ENCODE results near the gene LURAP1L.

LURAP1L gene

DNA sequence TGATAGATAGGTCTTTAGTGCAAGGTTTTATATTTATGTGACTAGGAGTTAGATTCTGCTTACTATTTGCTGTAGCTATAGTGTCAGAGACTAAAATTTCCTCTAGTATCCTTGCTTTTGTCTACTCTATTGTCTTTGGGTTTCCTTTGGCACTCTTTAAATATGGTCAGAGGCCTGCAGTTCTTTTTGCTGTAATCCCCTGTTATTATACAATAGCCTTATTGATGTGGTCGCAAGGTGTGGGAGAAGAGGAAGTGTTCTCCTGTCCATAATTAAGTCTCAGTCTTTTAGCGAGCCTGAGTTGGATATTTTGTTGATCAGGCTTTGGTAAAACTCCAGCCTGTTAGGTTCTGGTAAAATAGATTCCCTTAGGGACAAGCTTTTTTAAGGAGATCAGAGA is 34.9 kb downstream of the LURAP1L start:
- no peak overlapping the region for H3K27ac ChIP-seq (ENCODE audit: low read length)
- no peaks in the 10 kb centered on the region for H3K27me3 ChIP-seq (ENCODE audit: low read depth, low read length)
- H3K4me1 ChIP-seq (ENCODE audit: low read length): peaks cover 7% of the 10 kb centered on the region
- H3K4me2 ChIP-seq (ENCODE audit: low read length): no peak overlapping the region
- TF ChIP-seq, protein P1, sequence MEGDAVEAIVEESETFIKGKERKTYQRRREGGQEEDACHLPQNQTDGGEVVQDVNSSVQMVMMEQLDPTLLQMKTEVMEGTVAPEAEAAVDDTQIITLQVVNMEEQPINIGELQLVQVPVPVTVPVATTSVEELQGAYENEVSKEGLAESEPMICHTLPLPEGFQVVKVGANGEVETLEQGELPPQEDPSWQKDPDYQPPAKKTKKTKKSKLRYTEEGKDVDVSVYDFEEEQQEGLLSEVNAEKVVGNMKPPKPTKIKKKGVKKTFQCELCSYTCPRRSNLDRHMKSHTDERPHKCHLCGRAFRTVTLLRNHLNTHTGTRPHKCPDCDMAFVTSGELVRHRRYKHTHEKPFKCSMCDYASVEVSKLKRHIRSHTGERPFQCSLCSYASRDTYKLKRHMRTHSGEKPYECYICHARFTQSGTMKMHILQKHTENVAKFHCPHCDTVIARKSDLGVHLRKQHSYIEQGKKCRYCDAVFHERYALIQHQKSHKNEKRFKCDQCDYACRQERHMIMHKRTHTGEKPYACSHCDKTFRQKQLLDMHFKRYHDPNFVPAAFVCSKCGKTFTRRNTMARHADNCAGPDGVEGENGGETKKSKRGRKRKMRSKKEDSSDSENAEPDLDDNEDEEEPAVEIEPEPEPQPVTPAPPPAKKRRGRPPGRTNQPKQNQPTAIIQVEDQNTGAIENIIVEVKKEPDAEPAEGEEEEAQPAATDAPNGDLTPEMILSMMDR (IDR thresholded peaks at IDR 0.05; ENCODE audit: low read depth, low read length): no peak
- no peak for TF ChIP-seq EZH2phosphoT487 (IDR thresholded peaks at IDR 0.05; ENCODE audit: low read depth)
- no peak overlapping the region for H3K4me3 ChIP-seq (ENCODE audit: low read length)
- H2AFZ ChIP-seq (ENCODE audit: low read depth, low read length): no peak overlapping the region
- no peaks in the 10 kb centered on the region for H3K36me3 ChIP-seq (replicated peaks; ENCODE audit: low read depth, low read length)
- no peaks in the 10 kb centered on the region for H4K20me1 ChIP-seq (ENCODE audit: insufficient read depth, low read length)
- no peaks in the 10 kb centered on the region for H3K79me2 ChIP-seq (ENCODE audit: low read length)
- H3K9ac ChIP-seq (ENCODE audit: low read length): no peak overlapping the region
- no peaks in the 10 kb centered on the region for H3K9me3 ChIP-seq (ENCODE audit: insufficient read depth, low read length)

DNA sequence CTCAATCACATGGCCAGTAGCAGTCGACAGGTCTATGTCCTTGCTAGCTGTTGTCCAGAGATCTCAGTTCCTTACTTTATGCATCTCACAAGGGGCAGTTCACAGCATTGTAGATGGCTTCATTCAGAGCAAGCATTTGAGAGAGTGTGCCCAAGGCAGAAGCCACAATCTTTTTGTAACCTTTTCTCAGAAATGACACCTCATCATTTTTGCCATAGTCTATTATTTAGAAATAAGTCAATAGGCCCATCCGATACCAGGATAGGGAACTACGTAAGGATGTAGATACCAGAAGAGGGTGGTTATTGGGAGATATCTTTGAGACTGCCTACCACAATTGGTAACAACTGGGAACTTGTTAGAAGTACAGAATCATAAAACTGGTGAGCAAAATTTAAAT is 37.1 kb downstream of the LURAP1L start:
- no peaks in the 10 kb centered on the region for H3K9me3 ChIP-seq (ENCODE audit: insufficient read depth, low read length)
- no peaks in the 10 kb centered on the region for H3K27me3 ChIP-seq (ENCODE audit: low read depth, low read length)
- no peaks in the 10 kb centered on the region for H3K79me2 ChIP-seq (ENCODE audit: low read length)
- TF ChIP-seq, protein P1 (IDR thresholded peaks at IDR 0.05; ENCODE audit: low read depth, low read length): no peak
- TF ChIP-seq EZH2phosphoT487 (IDR thresholded peaks at IDR 0.05; ENCODE audit: low read depth): no peak
- no peak overlapping the region for H3K9ac ChIP-seq (ENCODE audit: low read length)
- H4K20me1 ChIP-seq (ENCODE audit: insufficient read depth, low read length): no peaks in the 10 kb centered on the region
- no peak overlapping the region for H2AFZ ChIP-seq (ENCODE audit: low read depth, low read length)
- no peak overlapping the region for H3K4me2 ChIP-seq (ENCODE audit: low read length)
- H3K4me3 ChIP-seq (ENCODE audit: low read length): no peak overlapping the region
- peaks cover 10% of the 10 kb centered on the region for H3K4me1 ChIP-seq (ENCODE audit: low read length)
- H3K36me3 ChIP-seq (replicated peaks; ENCODE audit: low read depth, low read length): no peaks in the 10 kb centered on the region
- H3K27ac ChIP-seq (ENCODE audit: low read length): no peak overlapping the region

DNA sequence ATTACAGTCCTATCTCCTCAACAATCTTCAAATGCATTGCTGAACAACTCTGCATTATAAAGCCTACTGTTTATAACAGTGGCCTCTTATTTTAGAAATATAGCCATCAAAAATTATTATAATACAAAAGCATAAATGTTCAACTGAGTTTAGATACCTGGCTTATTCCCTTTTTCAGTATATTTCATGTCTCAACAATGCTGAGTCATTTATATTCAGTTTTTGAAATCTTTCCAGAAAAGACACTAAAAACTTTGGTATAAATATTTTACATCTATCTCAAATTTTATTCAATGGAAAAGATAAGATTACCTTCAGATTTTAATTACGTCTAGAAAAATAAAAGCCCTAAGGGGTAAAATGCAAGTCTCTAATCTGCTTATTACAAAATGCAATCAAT is 37.9 kb downstream of the LURAP1L start:
- H3K9me3 ChIP-seq (ENCODE audit: insufficient read depth, low read length): no peaks in the 10 kb centered on the region
- H3K79me2 ChIP-seq (ENCODE audit: low read length): no peaks in the 10 kb centered on the region
- peaks cover 10% of the 10 kb centered on the region for H3K4me1 ChIP-seq (ENCODE audit: low read length)
- H4K20me1 ChIP-seq (ENCODE audit: insufficient read depth, low read length): no peaks in the 10 kb centered on the region
- H3K27me3 ChIP-seq (ENCODE audit: low read depth, low read length): no peaks in the 10 kb centered on the region
- H3K27ac ChIP-seq (ENCODE audit: low read length): no peak overlapping the region
- H3K9ac ChIP-seq (ENCODE audit: low read length): no peak overlapping the region
- no peaks in the 10 kb centered on the region for H3K36me3 ChIP-seq (replicated peaks; ENCODE audit: low read depth, low read length)
- H3K4me3 ChIP-seq (ENCODE audit: low read length): no peak overlapping the region
- TF ChIP-seq, protein P1 (IDR thresholded peaks at IDR 0.05; ENCODE audit: low read depth, low read length): no peak
- TF ChIP-seq EZH2phosphoT487 (IDR thresholded peaks at IDR 0.05; ENCODE audit: low read depth): no peak
- H2AFZ ChIP-seq (ENCODE audit: low read depth, low read length): no peak overlapping the region
- no peak overlapping the region for H3K4me2 ChIP-seq (ENCODE audit: low read length)

DNA sequence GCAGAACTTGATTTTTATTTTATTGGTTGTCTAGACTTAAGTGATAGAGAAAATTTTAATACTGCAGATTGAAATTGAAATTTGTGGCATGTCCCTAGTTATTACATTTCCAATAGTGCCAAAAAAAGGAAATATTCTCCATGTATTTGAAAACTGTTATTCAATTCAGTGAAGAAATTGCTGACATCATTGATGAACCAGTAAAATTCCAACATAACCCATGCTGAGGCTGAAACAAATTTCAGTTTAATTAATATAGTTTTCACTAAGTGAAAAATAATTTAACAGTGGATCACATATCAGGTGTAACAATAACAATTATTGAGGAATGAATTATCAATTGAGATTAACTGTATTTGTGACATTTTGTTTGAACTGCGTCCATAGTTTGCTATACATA is 38.7 kb downstream of the LURAP1L start:
- Histone ChIP-seq H3K4me1 (ENCODE audit: low read length) (peaks cover 10% of the 10 kb centered on the region), H3K9ac (ENCODE audit: low read length) (no peak overlapping the region), H2AFZ (ENCODE audit: low read depth, low read length) (no peak overlapping the region), H3K9me3 (ENCODE audit: insufficient read depth, low read length) (no peaks in the 10 kb centered on the region), H3K79me2 (ENCODE audit: low read length) (no peaks in the 10 kb centered on the region), H3K4me3 (ENCODE audit: low read length) (no peak overlapping the region), H3K27ac (ENCODE audit: low read length) (no peak overlapping the region), H3K4me2 (ENCODE audit: low read length) (no peak overlapping the region), H3K36me3 (replicated peaks; ENCODE audit: low read depth, low read length) (no peaks in the 10 kb centered on the region), H4K20me1 (ENCODE audit: insufficient read depth, low read length) (no peaks in the 10 kb centered on the region), H3K27me3 (ENCODE audit: low read depth, low read length) (no peaks in the 10 kb centered on the region)
- no peak for TF ChIP-seq EZH2phosphoT487 (IDR thresholded peaks at IDR 0.05; ENCODE audit: low read depth)
- TF ChIP-seq, protein P1 (IDR thresholded peaks at IDR 0.05; ENCODE audit: low read depth, low read length): no peak

Measured in OCI-LY3 (cell line).